GM10847 (cell line): ENCODE data around the gene TBL1X.

Experiments
- POLR2A ChIP-seq: IDR thresholded peaks from 2 replicates; pipeline ENCODE4 v1.6.1; 2011; ENCODE audit not compliant: insufficient read length; ENCODE audit errors: extremely low read depth

The TBL1X gene

DNA sequence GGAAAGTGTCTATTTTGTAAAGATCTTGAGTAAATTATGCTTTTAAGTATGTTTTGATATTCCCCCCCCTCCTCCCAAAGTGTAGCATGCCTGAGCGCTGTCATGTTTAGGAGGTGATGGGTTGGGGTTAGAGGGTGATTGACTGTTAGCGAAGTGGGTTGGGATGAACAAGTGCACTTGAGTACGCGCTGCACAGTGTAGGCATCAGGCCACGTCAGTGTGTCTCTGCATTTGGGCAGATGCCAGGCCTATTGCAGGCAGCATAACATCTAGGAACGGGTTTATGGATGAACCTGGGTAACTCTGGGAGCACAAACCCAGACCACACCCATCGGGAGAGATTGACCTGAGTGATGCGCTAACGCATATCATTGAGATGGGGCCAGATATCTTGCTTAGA lies 111.2 kb downstream of the TBL1X start:
- no peak for TF ChIP-seq POLR2A

DNA sequence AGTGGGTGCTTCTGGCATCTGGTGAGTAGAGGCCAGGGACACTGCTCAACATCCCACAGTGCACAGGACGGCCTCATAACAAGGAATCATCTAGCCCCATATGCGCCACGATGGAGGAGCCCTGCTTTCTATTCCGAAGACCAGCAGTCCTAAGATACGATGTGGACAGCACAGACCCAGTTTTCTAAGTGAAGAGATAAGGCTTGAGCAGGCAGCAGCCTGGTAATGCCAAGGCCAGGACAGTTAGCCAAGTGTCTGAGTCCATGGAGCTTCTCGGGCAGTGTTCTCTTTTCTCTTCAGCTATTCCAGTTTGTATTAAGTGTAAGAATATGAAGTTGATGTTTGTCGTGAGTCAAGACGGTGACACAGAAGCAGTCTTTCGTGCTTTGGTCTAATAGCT lies 112.7 kb downstream of the TBL1X start:
- TF ChIP-seq POLR2A: no peak

DNA sequence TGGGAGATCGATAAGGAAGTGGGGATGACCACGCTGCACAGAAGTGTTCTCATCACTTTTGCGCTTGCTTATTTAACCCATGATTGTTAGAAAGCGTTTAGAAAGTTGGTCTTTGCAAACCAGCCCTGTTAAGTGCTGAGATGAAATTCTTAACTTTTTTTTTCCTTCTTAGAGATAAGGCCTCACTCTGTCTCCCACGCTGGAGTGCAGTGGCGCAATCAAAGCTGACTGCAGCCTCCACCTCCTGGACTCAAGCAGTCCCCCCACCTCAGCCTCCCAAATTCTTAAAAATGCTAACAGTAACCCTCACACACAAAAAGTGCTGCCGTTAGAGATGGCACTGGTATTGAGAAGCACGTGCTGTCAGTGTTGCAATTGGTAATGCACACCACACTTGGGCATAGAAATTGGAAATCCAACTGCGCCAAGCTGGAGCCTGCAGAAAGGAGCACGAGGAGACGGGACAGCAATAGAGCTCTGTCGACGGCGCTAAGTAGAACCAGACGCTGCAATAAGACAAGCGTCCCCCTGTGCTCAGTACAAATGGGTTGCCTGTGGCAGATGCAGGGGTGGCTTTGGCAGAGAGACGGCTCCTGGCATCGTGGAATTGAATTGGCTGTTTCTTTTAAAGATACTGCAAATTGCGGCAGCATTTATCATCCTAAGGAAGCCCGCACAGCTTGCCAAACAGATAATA lies 113.4 kb downstream of the TBL1X start:
- TF ChIP-seq POLR2A: no peak

DNA sequence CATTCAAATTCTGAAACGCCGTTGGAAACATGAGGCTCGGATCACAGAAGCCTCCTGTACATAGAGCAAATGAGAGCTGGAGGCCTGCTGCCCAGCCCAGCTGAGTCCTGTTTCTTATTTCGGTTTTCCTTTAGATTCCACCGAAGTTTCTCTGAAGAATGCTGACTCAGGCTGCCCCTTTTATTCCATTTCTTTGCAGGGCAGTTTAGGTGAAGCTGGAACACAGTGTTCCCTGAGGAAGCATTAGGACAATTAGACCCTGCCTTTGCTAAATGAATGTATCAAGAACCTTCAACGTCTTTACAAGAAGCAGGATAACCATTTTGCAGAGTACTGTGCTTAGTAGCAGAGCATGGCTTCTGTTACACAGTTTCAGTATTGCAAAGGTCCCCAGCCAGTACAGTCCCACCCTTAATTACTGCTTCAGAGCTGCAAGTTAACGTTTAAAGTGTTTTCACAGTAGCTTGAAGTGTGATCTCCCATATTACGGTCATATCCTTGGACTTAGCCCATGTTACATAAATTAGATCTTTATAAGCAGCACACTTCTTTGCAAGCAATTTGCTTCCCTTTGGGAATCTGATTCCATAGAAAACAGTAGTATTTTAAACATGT lies 117.0 kb downstream of the TBL1X start:
- no peak for TF ChIP-seq POLR2A

DNA sequence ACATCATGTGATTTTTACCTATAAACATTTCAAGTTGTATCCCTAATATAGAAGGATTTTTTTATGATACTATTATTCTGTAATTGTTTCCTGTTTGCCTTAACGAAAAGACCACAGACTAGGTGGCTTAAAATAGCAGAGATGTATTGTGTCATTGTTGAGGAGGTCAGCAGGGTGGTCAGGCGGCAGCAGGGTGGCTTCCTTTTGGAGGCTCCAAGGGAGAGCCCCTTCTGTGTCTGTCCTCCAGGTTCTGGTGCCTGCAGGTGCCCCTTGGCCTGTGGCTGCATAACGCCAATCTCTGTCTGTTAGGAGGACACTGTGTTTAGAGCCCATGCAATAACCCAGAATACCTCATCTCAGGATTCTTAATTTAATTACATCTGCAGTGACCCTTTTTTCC lies 118.1 kb downstream of the TBL1X start:
- no peak for TF ChIP-seq POLR2A

DNA sequence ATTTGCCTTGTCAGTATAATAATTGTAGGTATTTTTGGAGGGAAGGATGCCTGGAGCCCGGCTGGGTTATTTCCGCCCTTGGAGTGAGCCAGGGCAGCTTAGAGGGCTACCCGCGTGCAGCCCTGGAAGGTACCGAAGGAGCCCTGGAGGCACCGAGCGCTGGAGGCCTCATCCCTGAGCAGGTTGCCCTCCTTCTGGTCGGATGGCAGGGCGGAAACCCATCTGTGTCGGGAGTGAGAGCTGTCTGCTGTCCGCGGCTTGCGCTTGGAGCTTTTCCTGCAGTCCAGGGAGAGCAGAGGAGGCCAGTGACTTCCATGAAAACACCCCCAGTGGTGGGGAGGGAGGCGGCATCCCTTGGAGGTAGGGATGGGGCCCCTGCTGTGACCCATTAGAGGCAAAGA lies 122.1 kb downstream of the TBL1X start:
- no peak for TF ChIP-seq POLR2A

DNA sequence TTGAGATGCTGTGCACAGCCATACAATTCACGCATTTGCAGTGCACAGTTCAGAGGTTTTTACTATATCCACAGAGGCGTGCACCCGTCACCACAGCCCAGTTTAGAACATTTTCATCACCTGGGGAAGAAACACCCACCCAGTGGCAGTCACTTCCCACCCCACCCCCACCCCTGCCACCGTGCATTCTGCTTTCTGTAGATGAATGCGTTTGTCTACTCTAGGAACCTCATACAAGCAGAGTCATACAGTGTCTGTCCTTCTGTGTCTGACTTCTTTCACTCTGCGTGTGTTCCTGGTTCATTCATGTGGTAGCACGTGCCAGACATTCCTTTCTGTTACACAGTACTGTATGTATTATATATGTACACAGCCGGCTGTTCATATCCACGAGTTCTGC lies 122.8 kb downstream of the TBL1X start:
- no peak for TF ChIP-seq POLR2A

DNA sequence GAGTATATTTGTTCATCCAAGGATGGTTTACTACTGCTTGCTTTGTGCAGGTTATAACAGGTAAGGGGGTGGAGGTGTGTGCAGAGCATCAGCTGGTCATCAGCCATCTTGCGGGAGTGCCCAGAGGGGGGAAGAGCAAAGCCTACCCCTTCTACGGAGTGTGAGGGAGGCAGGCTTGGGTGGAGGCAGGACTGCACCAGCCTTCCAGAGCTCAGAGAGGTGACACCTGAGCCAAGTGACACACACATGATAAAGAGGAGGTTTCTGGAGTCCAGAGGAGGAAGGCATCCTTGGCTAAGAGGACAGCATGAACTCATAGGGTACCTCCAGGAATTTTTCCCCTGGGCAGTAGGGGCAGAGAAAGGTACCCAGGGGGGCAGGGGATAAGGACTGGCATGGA lies 126.6 kb downstream of the TBL1X start:
- TF ChIP-seq POLR2A: no peak

DNA sequence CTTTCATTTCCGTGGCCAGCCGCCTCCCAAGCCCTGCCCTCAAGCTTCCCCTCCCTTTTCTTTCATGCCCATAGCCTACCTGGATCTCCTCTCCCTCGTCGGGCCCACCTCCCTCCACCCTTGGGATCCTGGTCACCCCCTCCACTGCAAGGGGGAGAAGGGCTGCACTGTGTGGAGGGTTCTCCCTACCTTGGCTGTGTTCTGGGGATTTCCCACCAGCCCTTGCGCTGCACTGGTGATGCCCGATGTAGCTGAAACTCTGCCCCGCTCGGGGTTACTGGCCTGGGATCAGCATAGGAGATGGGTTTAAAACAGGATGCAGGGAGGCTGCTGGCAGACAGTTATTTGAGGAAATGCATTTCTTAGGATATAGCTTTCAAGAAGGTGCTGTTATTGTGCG lies 128.9 kb downstream of the TBL1X start:
- TF ChIP-seq POLR2A: no peak

DNA sequence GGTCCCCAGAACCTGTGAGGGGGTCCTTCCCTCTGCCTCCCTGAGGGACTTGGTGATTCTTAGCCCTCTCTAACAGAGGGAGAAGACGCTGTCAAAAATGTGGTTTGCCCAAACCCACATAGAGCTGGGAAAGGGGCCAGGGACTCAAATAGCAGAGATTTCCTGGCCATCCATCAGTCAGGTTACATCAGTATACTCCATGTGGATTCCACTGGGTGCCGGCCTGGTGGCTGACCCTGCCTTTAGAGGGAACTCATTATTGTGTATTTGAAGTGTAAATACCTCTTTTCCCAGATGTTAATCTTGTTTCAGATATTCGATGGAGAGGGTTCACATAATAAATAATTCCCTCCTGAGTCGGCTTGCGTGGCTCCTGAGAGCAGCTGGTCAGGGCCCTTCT lies 130.3 kb downstream of the TBL1X start:
- no peak for TF ChIP-seq POLR2A

DNA sequence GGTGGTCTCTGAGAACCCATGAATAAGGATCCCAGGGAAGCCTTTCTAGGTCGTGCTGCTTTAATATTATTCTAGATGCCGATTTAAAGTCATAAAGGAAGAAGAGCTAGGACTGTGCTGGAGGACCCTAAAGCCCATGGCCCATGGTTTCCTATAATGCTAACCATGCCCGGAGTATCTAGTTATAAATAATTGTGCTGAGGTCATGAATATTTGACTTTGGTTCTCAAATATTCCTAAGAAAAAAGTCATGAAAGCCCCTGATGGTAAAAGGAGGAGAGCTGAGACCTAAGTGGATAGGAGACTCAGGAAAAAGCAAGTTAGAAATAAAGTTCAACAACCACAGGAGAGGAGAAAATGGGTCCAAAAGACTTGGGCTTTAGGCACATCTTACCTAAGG lies 132.0 kb downstream of the TBL1X start:
- TF ChIP-seq POLR2A: no peak

DNA sequence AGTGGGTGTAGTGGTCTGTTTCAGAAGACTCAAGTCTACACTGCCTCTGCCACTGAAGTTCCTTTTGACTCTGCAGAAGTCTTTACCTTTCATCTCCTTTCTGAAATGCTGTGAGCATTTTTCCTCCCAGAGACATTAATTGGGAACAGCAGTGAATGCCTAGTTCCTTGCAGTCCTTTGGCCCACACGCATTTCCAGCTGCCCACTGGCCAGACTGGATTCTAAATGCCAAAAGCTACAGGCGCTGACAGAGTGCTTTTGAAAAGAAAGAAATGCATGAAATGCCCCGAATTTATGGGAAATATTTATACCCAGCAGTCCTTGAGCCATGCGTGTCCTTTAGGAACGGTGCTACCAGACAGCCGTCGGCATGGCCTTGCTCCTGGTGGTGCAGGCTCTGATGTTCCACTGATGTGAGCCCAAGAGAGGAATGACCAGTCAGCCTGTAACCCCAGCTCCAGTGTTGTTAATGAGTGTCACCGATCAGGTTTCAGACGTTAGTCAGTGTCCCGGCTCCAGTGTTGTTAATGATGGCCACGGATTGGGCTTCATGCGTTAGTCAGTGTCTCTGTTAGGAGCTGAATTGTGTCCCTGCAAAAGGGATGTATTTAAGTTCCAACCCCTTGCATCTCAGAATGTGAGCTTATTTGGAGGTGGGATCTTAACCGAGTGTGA lies 132.6 kb downstream of the TBL1X start:
- no peak for TF ChIP-seq POLR2A

DNA sequence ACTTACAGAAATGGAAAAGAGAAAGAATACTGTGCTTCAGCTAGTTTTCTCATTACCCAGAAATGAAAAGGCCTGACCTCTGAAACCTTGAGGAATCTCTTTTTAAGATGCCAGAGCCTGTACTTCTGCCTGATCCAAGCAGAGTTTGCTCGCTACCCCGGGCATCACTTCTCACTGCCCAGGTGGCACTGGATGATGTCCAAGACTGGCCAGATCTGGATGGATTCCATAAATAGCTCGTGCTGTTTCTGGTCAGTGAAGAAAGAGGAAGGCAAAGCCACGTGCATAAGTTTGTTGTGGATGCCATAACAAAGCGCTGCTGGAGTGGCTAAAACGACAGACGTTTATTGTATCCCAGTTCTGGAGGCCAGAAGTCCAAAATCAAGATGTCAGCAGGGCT lies 133.5 kb downstream of the TBL1X start:
- no peak for TF ChIP-seq POLR2A

DNA sequence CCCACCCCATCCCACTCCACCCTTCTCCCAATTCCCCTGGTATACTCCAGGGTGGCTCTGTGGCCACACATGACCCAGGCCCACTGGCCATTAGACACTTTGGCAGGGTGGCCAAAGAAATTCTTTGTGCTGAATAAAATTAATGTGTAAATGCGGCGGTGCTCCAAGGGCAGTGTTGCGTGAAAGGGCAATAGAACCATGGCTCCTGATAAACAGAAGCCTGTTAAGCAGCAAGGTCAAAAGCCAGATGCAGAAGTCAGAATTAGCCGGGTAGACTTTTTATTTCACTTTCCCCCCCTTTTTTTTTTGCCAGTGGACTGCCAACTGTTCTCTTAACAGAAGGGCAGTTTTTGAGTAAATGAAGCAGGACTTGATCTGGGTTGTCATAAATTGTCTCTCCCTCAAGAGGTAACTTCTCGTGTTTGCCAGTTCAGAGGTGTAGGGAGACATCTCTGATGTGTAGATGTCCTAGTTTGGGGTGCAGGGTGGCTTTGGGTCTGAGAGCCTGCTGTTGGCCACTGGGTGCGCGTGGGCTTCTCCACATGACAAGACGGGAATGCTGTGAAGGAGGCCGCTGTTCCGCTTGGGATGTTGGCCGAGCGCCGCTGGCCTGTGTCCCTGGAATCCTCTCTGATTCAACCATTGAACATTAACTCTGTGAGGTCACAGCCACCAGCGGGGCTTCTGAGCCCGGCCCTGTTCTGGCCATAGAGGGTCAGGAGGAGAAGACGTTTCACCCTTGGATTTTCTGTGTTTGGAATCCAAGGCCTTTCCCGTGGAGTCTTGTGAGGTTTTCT lies 139.5 kb downstream of the TBL1X start:
- TF ChIP-seq POLR2A: no peak

DNA sequence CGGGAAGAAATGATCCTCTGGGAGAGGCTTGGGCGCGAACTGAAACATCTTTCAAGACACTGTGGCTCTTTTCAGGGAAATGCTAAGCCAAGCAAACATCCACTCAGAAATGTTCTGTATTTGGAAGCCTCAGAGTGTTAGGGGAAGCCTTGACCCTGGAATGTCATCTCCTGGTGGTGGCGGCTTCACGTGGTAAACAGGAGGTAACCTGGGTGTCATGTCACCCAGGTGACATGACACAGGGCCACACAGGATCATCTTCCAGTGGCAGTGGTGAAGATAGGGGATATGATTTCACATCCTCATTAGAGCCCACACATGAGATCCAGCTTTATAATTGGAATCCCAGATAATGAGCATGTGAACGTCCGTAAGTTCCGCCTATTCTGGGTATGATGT lies 140.0 kb downstream of the TBL1X start:
- TF ChIP-seq POLR2A: no peak

DNA sequence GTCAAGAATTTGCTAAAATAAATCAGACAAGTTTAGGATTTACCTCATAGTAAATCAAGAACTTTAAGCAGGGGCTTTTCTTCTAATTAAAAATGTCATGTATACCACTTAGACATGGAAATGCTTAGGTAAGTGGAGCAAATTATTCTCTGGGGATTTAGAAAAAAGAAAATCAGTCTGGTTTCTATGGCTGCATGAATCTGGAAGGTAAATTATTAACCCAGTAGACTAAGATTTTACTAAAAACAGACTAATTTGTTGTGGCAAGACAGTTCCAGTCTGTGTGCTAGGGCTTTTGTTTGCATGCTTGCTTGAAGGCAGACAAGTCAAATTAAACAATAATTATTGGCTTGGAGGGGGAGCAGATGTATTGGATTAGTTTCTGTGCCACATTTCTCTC lies 140.6 kb downstream of the TBL1X start:
- TF ChIP-seq POLR2A: no peak
